CD4-positive, alpha-beta T cell treated with Interleukin-1 beta for 1 hour (primary cell): ENCODE measurements around the gene NACC1.

Source experiments
- DNase-seq, 2 donors: peaks; one replicate each; pipeline ENCODE4 v3.0.0-alpha.2; 2020 to 2022

The NACC1 gene

GRCh38 chr19:13117772-13118423, at the start of gene NACC1:
NACC1 (plus strand) TSS chr19:13118264; CDS start chr19:13135208, 16,944 bp downstream.
- DNase-seq = peak; percentile 91

- no peak for DNase-seq
Measured at GRCh38 chr19:13069415-13070359, 48.4 kb upstream of the NACC1 start.

- no peak for DNase-seq
Measured at GRCh38 chr19:13070425-13071140, 47.5 kb upstream of the NACC1 start.

GRCh38 chr19:13071444-13072187, 46.4 kb upstream of the NACC1 start:
- no peak for DNase-seq

GRCh38 chr19:13072188-13072908, 45.7 kb upstream of the NACC1 start:
- no peak for DNase-seq

GRCh38 chr19:13073263-13073662, 44.8 kb upstream of the NACC1 start:
- DNase-seq = no peak

- no peak for DNase-seq
Measured at GRCh38 chr19:13074378-13074777, 43.7 kb upstream of the NACC1 start.

GRCh38 chr19:13076320-13076719, 41.7 kb upstream of the NACC1 start:
- DNase-seq = no peak

GRCh38 chr19:13076787-13077186, 41.3 kb upstream of the NACC1 start:
- DNase-seq = no peak

GRCh38 chr19:13077240-13077639, 40.8 kb upstream of the NACC1 start:
- no peak for DNase-seq

- no peak for DNase-seq
Measured at GRCh38 chr19:13078381-13078780, 39.7 kb upstream of the NACC1 start.

- DNase-seq = no peak
Measured at GRCh38 chr19:13078897-13079541, 39.0 kb upstream of the NACC1 start.

- no peak for DNase-seq
Measured at GRCh38 chr19:13079542-13079986, 38.5 kb upstream of the NACC1 start.

- DNase-seq = no peak
Measured at GRCh38 chr19:13082192-13083007, 35.7 kb upstream of the NACC1 start.

- DNase-seq = no peak
Measured at GRCh38 chr19:13083008-13083404, 35.1 kb upstream of the NACC1 start.

GRCh38 chr19:13083627-13084026, 34.4 kb upstream of the NACC1 start:
- no peak for DNase-seq

GRCh38 chr19:13085666-13086065, 32.4 kb upstream of the NACC1 start:
- no peak for DNase-seq

GRCh38 chr19:13086341-13086740, 31.7 kb upstream of the NACC1 start:
- no peak for DNase-seq

GRCh38 chr19:13087295-13087694, 30.8 kb upstream of the NACC1 start:
- no peak for DNase-seq

GRCh38 chr19:13087795-13088537, 30.1 kb upstream of the NACC1 start:
- no peak for DNase-seq
